ENCODE measurements around the gene STAG3.
"Not testable (repeated sequence)": the region's sequence is repeated elsewhere in the genome, so short reads cannot be mapped to it uniquely, and the experiment has no call there.

STAG3 gene

DNA sequence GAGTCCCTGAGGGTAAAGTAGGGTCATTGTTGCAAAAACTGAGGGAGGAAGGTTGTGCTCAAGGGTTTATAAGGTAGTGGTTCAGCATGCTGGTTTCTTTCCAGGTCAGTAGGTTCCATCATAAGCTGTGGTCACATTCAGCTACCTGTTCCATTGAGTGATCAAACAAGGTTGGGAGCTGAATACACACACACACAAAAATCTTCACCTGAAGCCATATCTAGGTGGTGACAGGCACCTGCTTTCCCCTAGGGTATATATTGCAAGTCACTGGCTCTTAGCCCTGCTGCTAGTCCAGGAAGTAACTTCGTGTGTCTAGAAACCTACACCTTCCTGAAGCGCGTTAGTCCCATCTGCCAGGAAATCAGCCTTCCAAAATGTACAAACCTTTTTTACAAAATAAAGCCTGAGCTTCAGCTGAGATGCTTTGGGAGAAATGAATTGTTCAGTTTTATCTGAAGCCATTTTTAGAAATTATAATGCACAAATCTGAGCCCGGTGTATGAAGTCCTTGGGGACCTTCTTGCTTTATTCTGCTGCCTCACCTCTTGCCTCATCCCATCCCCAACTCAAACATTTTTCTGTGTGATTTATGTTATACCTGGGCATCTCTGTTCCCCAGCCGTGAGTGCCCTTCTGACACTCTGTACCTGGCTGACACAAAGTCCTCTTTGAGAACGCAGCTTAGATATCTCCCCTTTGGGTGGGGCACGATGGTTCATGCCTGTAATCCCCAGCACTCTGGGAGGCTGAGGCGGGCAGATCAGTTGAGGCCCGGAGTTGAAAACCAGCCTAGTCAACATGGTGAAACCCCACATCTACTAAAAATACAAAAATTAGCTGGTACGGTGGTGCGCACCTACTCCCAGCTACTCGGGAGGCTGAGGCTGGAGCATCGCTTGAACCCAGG, 39.6 kb upstream of the STAG3 start:
- peak overlapping the region; percentile 63 for H3K4me2 ChIP-seq (ENCODE audit: low read length)

GRCh38 chr7:100141555-100141949, 36.2 kb upstream of the STAG3 start:
- no peaks in the 10 kb centered on the region for H4K20me1 ChIP-seq (ENCODE audit: control insufficient read depth, insufficient read depth, low read depth, low read length)
- no peaks in the 10 kb centered on the region for H3K36me3 ChIP-seq (ENCODE audit: control insufficient read depth, low read length)
- H3K27me3 ChIP-seq (ENCODE audit: control insufficient read depth, low read length) = no peaks in the 10 kb centered on the region
- H3K4me3 ChIP-seq (ENCODE audit: low read length) = no peak overlapping the region
- no peaks in the 10 kb centered on the region for H3K9me2 ChIP-seq (replicated peaks; ENCODE audit: control insufficient read depth, low read length)
- H3K4me1 ChIP-seq (ENCODE audit: control insufficient read depth, low read length) = peaks cover 48% of the 10 kb centered on the region
- H3K9me3 ChIP-seq (ENCODE audit: control insufficient read depth, insufficient read depth, low read length) = no peaks in the 10 kb centered on the region
- H3K27ac ChIP-seq (ENCODE audit: low read depth, low read length) = no peak overlapping the region
- TF ChIP-seq, protein P1, sequence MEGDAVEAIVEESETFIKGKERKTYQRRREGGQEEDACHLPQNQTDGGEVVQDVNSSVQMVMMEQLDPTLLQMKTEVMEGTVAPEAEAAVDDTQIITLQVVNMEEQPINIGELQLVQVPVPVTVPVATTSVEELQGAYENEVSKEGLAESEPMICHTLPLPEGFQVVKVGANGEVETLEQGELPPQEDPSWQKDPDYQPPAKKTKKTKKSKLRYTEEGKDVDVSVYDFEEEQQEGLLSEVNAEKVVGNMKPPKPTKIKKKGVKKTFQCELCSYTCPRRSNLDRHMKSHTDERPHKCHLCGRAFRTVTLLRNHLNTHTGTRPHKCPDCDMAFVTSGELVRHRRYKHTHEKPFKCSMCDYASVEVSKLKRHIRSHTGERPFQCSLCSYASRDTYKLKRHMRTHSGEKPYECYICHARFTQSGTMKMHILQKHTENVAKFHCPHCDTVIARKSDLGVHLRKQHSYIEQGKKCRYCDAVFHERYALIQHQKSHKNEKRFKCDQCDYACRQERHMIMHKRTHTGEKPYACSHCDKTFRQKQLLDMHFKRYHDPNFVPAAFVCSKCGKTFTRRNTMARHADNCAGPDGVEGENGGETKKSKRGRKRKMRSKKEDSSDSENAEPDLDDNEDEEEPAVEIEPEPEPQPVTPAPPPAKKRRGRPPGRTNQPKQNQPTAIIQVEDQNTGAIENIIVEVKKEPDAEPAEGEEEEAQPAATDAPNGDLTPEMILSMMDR (IDR thresholded peaks at IDR 0.05; ENCODE audit: low read depth, low read length, poor library complexity, severe bottlenecking) = no peak
- no peak for TF ChIP-seq EZH2phosphoT487 (IDR thresholded peaks at IDR 0.05; ENCODE audit: borderline replicate concordance, low read length)
- H3F3A ChIP-seq (ENCODE audit: control insufficient read depth, insufficient read depth) = peaks cover 18% of the 10 kb centered on the region
- no peaks in the 10 kb centered on the region for H3K79me2 ChIP-seq (ENCODE audit: control insufficient read depth, low read length)
- peak overlapping the region; percentile 34 for H3K4me2 ChIP-seq (ENCODE audit: low read length)

More for the DNA sequence above, 39.6 kb upstream of the STAG3 start:
- H4K20me1 ChIP-seq (ENCODE audit: control insufficient read depth, insufficient read depth, low read depth, low read length) = no peaks in the 10 kb centered on the region
- peak overlapping the region; percentile 50 for H3K4me3 ChIP-seq (ENCODE audit: low read length)
- H3K27me3 ChIP-seq (ENCODE audit: control insufficient read depth, low read length) = no peaks in the 10 kb centered on the region
- peaks cover 16% of the 10 kb centered on the region for H3F3A ChIP-seq (ENCODE audit: control insufficient read depth, insufficient read depth)
- no peaks in the 10 kb centered on the region for H3K36me3 ChIP-seq (ENCODE audit: control insufficient read depth, low read length)
- no peaks in the 10 kb centered on the region for H3K9me2 ChIP-seq (replicated peaks; ENCODE audit: control insufficient read depth, low read length)
- peaks cover 46% of the 10 kb centered on the region for H3K4me1 ChIP-seq (ENCODE audit: control insufficient read depth, low read length)
- H3K27ac ChIP-seq (ENCODE audit: low read depth, low read length) = peak overlapping the region; percentile 56
- no peaks in the 10 kb centered on the region for H3K9me3 ChIP-seq (ENCODE audit: control insufficient read depth, insufficient read depth, low read length)
- no peak for TF ChIP-seq EZH2phosphoT487 (IDR thresholded peaks at IDR 0.05; ENCODE audit: borderline replicate concordance, low read length)
- TF ChIP-seq, protein P1 (IDR thresholded peaks at IDR 0.05; ENCODE audit: low read depth, low read length, poor library complexity, severe bottlenecking) = no peak
- no peaks in the 10 kb centered on the region for H3K79me2 ChIP-seq (ENCODE audit: control insufficient read depth, low read length)

DNA sequence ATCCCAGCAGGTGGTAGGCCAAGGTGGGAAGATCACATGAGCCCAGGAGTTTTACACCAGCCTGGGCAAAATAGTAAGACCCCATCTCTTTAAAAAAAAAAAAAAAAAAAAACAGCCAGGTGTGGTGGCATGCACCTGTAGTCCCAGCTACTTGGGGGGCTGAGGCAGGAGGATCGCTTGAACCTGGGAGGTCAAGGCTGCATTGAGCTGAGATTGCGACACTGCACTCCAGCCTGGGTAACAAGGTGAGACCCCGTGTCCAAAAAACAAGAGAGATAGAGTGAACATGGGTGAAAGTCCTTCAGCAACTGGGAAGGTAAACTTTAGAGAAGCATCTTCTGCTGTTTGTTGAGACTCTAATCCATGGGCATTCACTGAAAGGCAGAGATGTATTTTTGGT, 35.3 kb upstream of the STAG3 start:
- H3K4me2 ChIP-seq (ENCODE audit: low read length) = no peak overlapping the region
- peaks cover 18% of the 10 kb centered on the region for H3F3A ChIP-seq (ENCODE audit: control insufficient read depth, insufficient read depth)
- no peak for TF ChIP-seq EZH2phosphoT487 (IDR thresholded peaks at IDR 0.05; ENCODE audit: borderline replicate concordance, low read length)
- no peak overlapping the region for H3K4me3 ChIP-seq (ENCODE audit: low read length)
- no peaks in the 10 kb centered on the region for H4K20me1 ChIP-seq (ENCODE audit: control insufficient read depth, insufficient read depth, low read depth, low read length)
- H3K9me2 ChIP-seq (replicated peaks; ENCODE audit: control insufficient read depth, low read length) = no peaks in the 10 kb centered on the region
- no peaks in the 10 kb centered on the region for H3K9me3 ChIP-seq (ENCODE audit: control insufficient read depth, insufficient read depth, low read length)
- H3K4me1 ChIP-seq (ENCODE audit: control insufficient read depth, low read length) = peaks cover 46% of the 10 kb centered on the region
- no peaks in the 10 kb centered on the region for H3K79me2 ChIP-seq (ENCODE audit: control insufficient read depth, low read length)
- H3K36me3 ChIP-seq (ENCODE audit: control insufficient read depth, low read length) = no peaks in the 10 kb centered on the region
- H3K27me3 ChIP-seq (ENCODE audit: control insufficient read depth, low read length) = no peaks in the 10 kb centered on the region
- H3K27ac ChIP-seq (ENCODE audit: low read depth, low read length) = no peak overlapping the region

DNA sequence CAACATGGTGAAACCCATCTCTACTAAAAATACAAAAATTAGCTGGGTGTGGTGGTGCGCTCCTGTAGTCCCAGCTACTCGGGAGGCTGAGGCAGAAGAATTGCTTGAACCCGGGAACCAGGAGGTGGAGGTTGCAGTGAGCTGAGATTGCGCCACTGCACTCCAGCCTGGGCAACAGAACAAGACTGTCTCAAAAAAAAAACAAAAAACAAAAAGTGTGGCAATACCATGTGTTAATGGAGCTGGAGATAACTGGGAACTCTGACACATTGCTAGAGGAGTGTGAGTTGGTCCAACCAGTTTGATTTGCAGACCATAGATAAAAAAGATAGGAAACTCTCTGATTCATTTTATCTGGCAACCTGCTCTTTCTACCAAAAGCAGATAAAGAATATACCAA, 31.4 kb upstream of the STAG3 start:
- H3K27ac ChIP-seq (ENCODE audit: low read depth, low read length); H4K20me1 ChIP-seq (ENCODE audit: control insufficient read depth, insufficient read depth, low read depth, low read length); H3K9me2 ChIP-seq (replicated peaks; ENCODE audit: control insufficient read depth, low read length); H3K9me3 ChIP-seq (ENCODE audit: control insufficient read depth, insufficient read depth, low read length); H3F3A ChIP-seq (ENCODE audit: control insufficient read depth, insufficient read depth); H3K4me2 ChIP-seq (ENCODE audit: low read length); H3K4me3 ChIP-seq (ENCODE audit: low read length); H3K27me3 ChIP-seq (ENCODE audit: control insufficient read depth, low read length): not testable (repeated sequence)
- H3K4me1 ChIP-seq (ENCODE audit: control insufficient read depth, low read length) = peaks cover 43% of the 10 kb centered on the region
- H3K79me2 ChIP-seq (ENCODE audit: control insufficient read depth, low read length) = peaks cover 25% of the 10 kb centered on the region
- peaks cover 21% of the 10 kb centered on the region for H3K36me3 ChIP-seq (ENCODE audit: control insufficient read depth, low read length)

All from DOHH2 (cell line).